Prostate gland (tissue), 2 donors: Measurements from ENCODE around the gene RAI1.

Source experiments
- POLR2A ChIP-seq: fragments of 450-650 bp; IDR thresholded peaks from one replicate; pipeline ENCODE4 v1.6.1; 2016; ENCODE audit warnings: antibody characterized with exemption, mild to moderate bottlenecking
- POLR2AphosphoS5 ChIP-seq: sonication (generic); formaldehyde crosslinking; IDR thresholded peaks from one replicate; pipeline ENCODE4 v1.6.1; 2017; ENCODE audit warnings: antibody characterized with exemption
- TF ChIP-seq, protein P1 (sequence below), 4 experiments: fragments of 200-600 bp in 2 of 4; fragments of 450-650 bp in 2 of 4; sonication (generic) in 2 of 4; IDR thresholded peaks; 1 replicate in 3 of 4; 2 replicates in 1 of 4; pipeline ENCODE4 v1.5.1; 2016 to 2019; ENCODE audit warnings: antibody characterized with exemption in 4 of 4, mild to moderate bottlenecking in 2 of 4, moderate library complexity in 2 of 4

DNA sequence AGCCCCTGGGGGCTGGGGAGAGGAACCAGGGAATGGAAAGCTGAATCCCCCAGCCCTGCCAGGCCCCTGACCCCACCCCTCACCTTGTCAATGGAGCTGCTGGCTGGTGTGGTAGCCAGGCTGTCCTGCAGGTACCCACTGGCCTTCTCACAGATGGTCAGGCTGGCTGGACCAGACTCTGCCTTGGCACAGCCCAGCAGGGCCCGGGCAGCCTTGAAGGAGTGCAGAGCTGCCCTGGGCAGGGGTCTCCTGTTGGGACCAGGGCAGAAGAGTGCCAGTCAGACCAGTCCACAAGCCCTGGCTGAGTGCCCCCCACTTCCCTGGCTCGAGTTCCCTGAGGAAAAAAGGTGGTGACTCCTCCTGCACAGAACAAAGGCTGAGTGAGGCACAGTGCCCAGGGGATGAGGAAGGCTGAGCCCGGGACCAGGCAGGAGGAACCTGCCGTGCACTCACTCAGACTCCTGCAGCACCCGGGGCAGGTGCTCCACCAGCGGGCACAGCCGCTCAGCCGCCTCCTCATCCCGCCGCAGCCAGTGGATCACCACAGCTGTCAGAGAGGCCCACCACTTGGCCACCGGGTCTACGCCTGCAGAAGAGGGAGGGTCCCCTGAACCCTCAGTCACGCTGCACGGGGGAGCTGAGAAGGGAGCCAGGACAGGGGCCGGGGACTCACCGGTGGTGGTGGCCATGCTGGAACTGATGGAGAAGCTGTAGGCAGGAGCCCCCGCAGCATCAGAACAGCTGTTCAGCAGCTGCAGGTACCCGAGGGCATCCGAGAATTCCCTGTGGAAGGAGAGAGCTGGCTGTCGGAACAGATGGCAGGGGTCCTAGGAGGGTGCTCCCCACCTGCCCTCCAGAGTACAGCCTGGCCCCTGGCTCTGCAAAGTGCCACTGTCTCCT lies 133.2 kb downstream of the RAI1 start:
- TF ChIP-seq, protein P1, sequence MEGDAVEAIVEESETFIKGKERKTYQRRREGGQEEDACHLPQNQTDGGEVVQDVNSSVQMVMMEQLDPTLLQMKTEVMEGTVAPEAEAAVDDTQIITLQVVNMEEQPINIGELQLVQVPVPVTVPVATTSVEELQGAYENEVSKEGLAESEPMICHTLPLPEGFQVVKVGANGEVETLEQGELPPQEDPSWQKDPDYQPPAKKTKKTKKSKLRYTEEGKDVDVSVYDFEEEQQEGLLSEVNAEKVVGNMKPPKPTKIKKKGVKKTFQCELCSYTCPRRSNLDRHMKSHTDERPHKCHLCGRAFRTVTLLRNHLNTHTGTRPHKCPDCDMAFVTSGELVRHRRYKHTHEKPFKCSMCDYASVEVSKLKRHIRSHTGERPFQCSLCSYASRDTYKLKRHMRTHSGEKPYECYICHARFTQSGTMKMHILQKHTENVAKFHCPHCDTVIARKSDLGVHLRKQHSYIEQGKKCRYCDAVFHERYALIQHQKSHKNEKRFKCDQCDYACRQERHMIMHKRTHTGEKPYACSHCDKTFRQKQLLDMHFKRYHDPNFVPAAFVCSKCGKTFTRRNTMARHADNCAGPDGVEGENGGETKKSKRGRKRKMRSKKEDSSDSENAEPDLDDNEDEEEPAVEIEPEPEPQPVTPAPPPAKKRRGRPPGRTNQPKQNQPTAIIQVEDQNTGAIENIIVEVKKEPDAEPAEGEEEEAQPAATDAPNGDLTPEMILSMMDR (IDR thresholded peaks at IDR 0.05), result no peak
- TF ChIP-seq POLR2A (no peak), POLR2AphosphoS5 (no peak)
